Duodenal mucosa (tissue), 2 donors: Measurements from ENCODE around the gene PSG6.
"Not testable (repeated sequence)": the region's sequence is repeated elsewhere in the genome, so short reads cannot be mapped to it uniquely, and the experiment has no call there.

Source experiments
- H3K27ac ChIP-seq: one replicate; pipeline ENCODE4 v1.7.0; 2013; ENCODE audit warnings: low read depth, low read length
- H3K27me3 ChIP-seq, 2 donors: one replicate each; pipeline ENCODE4 v1.7.0; 2013; ENCODE audit warnings: low read length in 2 of 2, control low read depth in 1 of 2; ENCODE audit not compliant: insufficient read depth in 2 of 2, control insufficient read depth in 1 of 2
- H3K36me3 ChIP-seq, 2 donors: one replicate each; pipeline ENCODE4 v1.7.0; 2013; ENCODE audit warnings: low read length in 2 of 2, control low read depth in 1 of 2; ENCODE audit not compliant: insufficient read depth in 2 of 2, control insufficient read depth in 1 of 2
- H3K4me1 ChIP-seq, 2 donors: one replicate each; pipeline ENCODE4 v1.7.0; 2013; ENCODE audit warnings: low read length in 2 of 2, control low read depth in 1 of 2; ENCODE audit not compliant: insufficient read depth in 2 of 2, control insufficient read depth in 1 of 2
- H3K4me3 ChIP-seq, 2 donors: one replicate each; pipeline ENCODE4 v1.7.0; 2013; ENCODE audit warnings: low read length in 2 of 2, low read depth in 1 of 2
- H3K9ac ChIP-seq, 2 donors: one replicate each; pipeline ENCODE4 v1.7.0; 2013; ENCODE audit warnings: low read length in 2 of 2, low read depth in 1 of 2
- H3K9me3 ChIP-seq, 2 donors: one replicate each; pipeline ENCODE4 v1.7.0; 2013; ENCODE audit warnings: low read length in 2 of 2, control low read depth in 1 of 2; ENCODE audit not compliant: control insufficient read depth in 1 of 2

Gene PSG6

DNA sequence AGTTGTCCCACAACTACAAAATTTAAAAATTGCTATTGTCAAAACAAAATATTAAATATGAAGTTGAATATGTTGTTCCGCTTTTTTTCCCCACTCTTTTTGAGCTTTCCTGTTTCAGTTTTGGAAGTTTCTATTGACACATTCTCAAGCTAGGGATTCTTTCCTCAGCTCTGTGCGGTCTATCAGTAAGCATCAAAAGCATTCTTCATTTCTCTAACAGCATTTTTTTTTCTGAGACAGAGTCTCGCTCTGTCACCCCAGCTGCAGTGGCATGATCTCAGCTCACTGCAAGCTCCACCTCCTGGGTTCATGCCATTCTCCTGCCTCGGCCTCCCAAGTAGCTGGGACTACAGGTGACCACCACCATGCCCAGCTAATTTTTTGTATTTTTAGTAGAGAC, 4.8 kb downstream of the PSG6 start:
- not testable (repeated sequence) for H3K4me1 ChIP-seq, H3K9ac ChIP-seq, H3K27ac ChIP-seq, H3K4me3 ChIP-seq, H3K36me3 ChIP-seq, H3K9me3 ChIP-seq, H3K27me3 ChIP-seq

GRCh38 chr19:42911731-42912130, 6.0 kb downstream of the PSG6 start:
- H3K4me3 ChIP-seq, H3K27me3 ChIP-seq, H3K27ac ChIP-seq, H3K36me3 ChIP-seq, H3K9ac ChIP-seq, H3K4me1 ChIP-seq, H3K9me3 ChIP-seq: not testable (repeated sequence)

DNA sequence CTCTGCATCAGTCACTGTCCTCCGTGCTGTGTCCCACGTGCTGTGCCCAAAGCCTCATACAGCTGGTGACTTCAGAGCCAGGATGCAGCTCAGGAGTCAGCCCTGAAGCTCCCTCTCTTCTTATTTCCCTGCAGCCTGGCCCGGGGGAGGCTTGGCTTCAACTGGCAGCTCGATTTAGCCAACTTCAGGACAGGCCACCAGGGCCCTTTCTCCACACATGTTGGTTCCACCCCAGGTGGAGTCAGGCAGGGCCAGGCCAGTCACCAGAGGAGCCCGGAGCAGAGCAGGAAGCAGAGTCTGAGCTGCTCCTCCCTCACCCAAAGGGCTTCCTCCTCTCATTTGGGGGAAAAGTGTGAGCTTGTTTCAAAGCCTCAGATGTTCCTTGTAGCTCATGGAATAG, 11.5 kb downstream of the PSG6 start:
- H3K4me3 ChIP-seq, H3K9ac ChIP-seq, H3K27ac ChIP-seq, H3K27me3 ChIP-seq, H3K36me3 ChIP-seq, H3K4me1 ChIP-seq, H3K9me3 ChIP-seq: not testable (repeated sequence)

- not testable (repeated sequence) for H3K4me1 ChIP-seq, H3K27ac ChIP-seq, H3K9me3 ChIP-seq, H3K4me3 ChIP-seq, H3K36me3 ChIP-seq, H3K9ac ChIP-seq, H3K27me3 ChIP-seq
These were observed 17.1 kb downstream of the PSG6 start for GRCh38 chr19:42900561-42900960.

- H3K27ac ChIP-seq, H3K9me3 ChIP-seq, H3K27me3 ChIP-seq, H3K4me1 ChIP-seq, H3K4me3 ChIP-seq, H3K9ac ChIP-seq, H3K36me3 ChIP-seq: not testable (repeated sequence)
These were observed 18.0 kb downstream of the PSG6 start for GRCh38 chr19:42899674-42900073.

DNA sequence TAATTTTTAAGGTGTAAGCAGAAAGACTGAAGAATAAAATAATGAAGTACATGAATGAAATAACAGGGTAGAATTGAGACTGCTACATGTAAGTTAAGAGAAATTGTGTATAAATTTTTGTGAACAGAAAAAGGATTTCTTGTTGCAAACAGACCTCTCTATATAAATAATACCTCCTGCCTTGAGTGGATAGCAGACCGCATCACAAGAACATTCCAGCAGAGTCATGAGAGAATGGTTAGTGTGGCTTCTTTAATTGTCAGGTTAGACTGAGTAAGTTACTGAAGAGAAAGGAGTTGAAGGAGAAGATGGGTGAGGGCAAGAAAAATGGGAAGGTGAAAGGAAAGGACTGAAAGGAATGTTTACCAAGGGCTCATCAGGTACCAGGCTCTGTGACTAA, 18.6 kb downstream of the PSG6 start:
- not testable (repeated sequence) for H3K4me3 ChIP-seq, H3K27me3 ChIP-seq, H3K9ac ChIP-seq, H3K27ac ChIP-seq, H3K36me3 ChIP-seq, H3K9me3 ChIP-seq, H3K4me1 ChIP-seq

GRCh38 chr19:42898656-42899055, 19.0 kb downstream of the PSG6 start:
- H3K27ac ChIP-seq, H3K36me3 ChIP-seq, H3K4me1 ChIP-seq, H3K9ac ChIP-seq, H3K9me3 ChIP-seq, H3K27me3 ChIP-seq, H3K4me3 ChIP-seq: not testable (repeated sequence)

DNA sequence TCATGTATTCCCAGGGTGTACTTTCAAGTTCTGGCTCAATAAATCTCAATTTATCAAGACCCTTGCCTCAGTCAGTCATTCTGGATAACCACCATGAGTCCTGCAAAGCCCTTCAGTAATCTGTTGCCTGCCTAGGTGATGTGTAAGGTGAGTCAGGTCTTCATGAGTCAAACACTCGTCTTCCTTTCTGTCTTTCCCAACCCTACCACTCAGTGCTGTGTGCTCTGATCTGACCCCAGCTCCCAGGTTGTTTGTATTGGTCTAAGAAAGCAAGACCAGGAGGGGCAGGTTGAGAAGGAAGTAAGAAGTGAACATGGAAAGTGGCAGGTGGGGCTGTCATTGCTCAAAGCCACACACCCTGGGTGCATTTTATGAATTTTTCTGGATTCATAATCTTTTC, 20.0 kb downstream of the PSG6 start:
- H3K4me3 ChIP-seq, H3K27ac ChIP-seq, H3K9ac ChIP-seq, H3K36me3 ChIP-seq, H3K27me3 ChIP-seq, H3K4me1 ChIP-seq, H3K9me3 ChIP-seq: not testable (repeated sequence)

GRCh38 chr19:42890446-42890845, 27.2 kb downstream of the PSG6 start:
- not testable (repeated sequence) for H3K36me3 ChIP-seq, H3K27me3 ChIP-seq, H3K27ac ChIP-seq, H3K9ac ChIP-seq, H3K4me3 ChIP-seq, H3K4me1 ChIP-seq, H3K9me3 ChIP-seq

- H3K4me3 ChIP-seq, H3K9me3 ChIP-seq, H3K9ac ChIP-seq, H3K4me1 ChIP-seq, H3K36me3 ChIP-seq, H3K27me3 ChIP-seq, H3K27ac ChIP-seq: not testable (repeated sequence)
These were observed 29.7 kb downstream of the PSG6 start for GRCh38 chr19:42887876-42888445.

DNA sequence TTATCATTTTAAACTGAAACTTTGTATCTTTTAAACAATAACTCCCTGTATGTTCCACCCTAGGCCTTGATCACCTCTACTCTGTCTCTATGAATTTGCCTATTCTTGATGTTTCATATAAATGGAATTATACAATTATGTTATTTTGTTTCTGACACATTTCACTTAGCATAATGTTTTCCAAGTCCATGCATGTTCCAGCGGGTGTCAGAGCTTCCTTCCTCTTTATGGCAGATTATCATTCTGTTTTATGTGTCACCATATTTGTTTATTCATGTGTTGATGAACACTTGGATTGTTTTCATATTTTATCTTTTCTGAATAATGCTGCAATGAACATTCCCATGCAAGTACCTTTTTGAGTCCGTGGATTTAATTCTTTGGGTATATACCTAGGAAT, 35.0 kb downstream of the PSG6 start:
- H3K27ac ChIP-seq, H3K36me3 ChIP-seq: not testable (repeated sequence)

More for the DNA sequence above, 35.0 kb downstream of the PSG6 start:
- H3K4me3 ChIP-seq, H3K27me3 ChIP-seq, H3K9ac ChIP-seq, H3K9me3 ChIP-seq, H3K4me1 ChIP-seq: not testable (repeated sequence)
